HG02759 (cell line): ENCODE measurements around the gene CHM.
"Not testable (repeated sequence)": the region's sequence is repeated elsewhere in the genome, so short reads cannot be mapped to it uniquely, and the experiment has no call there.

ENCODE experiments used
- ATAC-seq: cut with Tn5 transposase; IDR thresholded peaks from one replicate; pipeline ENCODE4 v1.9.1; 2021; ENCODE audit warnings: mild to moderate bottlenecking, moderate library complexity; ENCODE audit not compliant: unreplicated experiment

CHM gene

GRCh38 chrX:86047174-86047935, at the start of gene CHM:
Gene CHM, minus strand, starts transcription at chrX:86047558. Its CDS starts 26 bp downstream, at chrX:86047532.
- peak; percentile 99 for ATAC-seq

GRCh38 chrX:86078650-86079049, 31.3 kb upstream of the CHM start:
- no peak for ATAC-seq

GRCh38 chrX:86066998-86067397, 19.6 kb upstream of the CHM start:
- no peak for ATAC-seq

- no peak for ATAC-seq
Measured at GRCh38 chrX:86061407-86061806, 14.0 kb upstream of the CHM start.

- no peak for ATAC-seq
Measured at GRCh38 chrX:86051741-86052140, 4.4 kb upstream of the CHM start.

GRCh38 chrX:86047936-86048280, 550 bp upstream of the CHM start:
- no peak for ATAC-seq

GRCh38 chrX:86044216-86044615, 3.1 kb downstream of the CHM start:
- no peak for ATAC-seq

- no peak for ATAC-seq
Measured at GRCh38 chrX:86039625-86040568, 7.5 kb downstream of the CHM start.

GRCh38 chrX:86033385-86033784, 14.0 kb downstream of the CHM start:
- no peak for ATAC-seq

GRCh38 chrX:86028681-86029080, 18.7 kb downstream of the CHM start:
- no peak for ATAC-seq

- ATAC-seq, result no peak
Measured at GRCh38 chrX:86023811-86024210, 23.5 kb downstream of the CHM start.

- no peak for ATAC-seq
Measured at GRCh38 chrX:86021652-86022289, 25.6 kb downstream of the CHM start.

- ATAC-seq, result no peak
Measured at GRCh38 chrX:86016139-86016538, 31.2 kb downstream of the CHM start.

- not testable (repeated sequence) for ATAC-seq
Measured at GRCh38 chrX:86014959-86015358, 32.4 kb downstream of the CHM start.

GRCh38 chrX:86014421-86014820, 32.9 kb downstream of the CHM start:
- ATAC-seq, result no peak

- ATAC-seq, result no peak
Measured at GRCh38 chrX:86013792-86014191, 33.6 kb downstream of the CHM start.

- ATAC-seq, result no peak
Measured at GRCh38 chrX:86012188-86012587, 35.2 kb downstream of the CHM start.

GRCh38 chrX:86009803-86010202, 37.6 kb downstream of the CHM start:
- not testable (repeated sequence) for ATAC-seq

GRCh38 chrX:86007891-86008290, 39.5 kb downstream of the CHM start:
- not testable (repeated sequence) for ATAC-seq

GRCh38 chrX:86002076-86002896, 45.1 kb downstream of the CHM start:
- no peak for ATAC-seq

- ATAC-seq, result no peak
Measured at GRCh38 chrX:85998954-85999353, 48.4 kb downstream of the CHM start.
